HFF-Myc (cell line): ENCODE measurements around the gene DDAH1.

Experiments used
- DNase-seq: peaks from one replicate; pipeline ENCODE4 v3.0.0-alpha.2; 2011; ENCODE audit warnings: low read depth; ENCODE audit errors: extremely low read depth
- H3K4me3 ChIP-seq: replicated peaks from 2 replicates; pipeline ENCODE4 v1.5.1; 2011; ENCODE audit warnings: low read depth, mild to moderate bottlenecking, control low read depth, low read length
- CTCF ChIP-seq: IDR thresholded peaks from 2 replicates; pipeline ENCODE4 v1.5.1; 2012; ENCODE audit warnings: mild to moderate bottlenecking, low read depth, low read length, control low read depth; ENCODE audit errors: missing control alignments

DDAH1 gene

DNA sequence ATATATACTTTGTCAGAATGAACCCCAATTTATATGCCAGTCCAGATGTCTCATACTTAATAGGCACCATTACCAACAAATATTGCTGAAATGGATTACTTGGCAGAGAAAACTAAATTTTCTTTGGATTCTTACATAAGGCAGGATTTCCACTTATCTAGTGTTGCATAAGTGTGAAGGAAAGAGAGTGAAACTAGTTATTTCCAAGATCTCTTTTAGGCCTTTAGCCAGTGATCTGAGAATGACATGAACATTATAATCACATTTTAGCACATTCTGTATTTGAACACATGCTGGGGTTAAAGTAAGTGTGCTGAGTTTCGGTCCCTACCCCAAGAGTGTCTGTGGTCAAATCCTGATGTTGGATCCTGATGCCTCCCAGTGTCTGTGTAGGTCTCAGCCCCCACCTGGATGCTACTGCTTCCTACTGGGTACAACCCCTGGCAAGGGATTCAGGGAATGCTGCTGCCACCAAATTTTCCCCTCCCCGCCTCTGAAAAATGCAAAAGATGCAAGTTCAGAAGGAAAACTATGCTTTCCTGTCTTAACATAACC, 11.2 kb downstream of the DDAH1 start:
- no peak for DNase-seq
- H3K4me3 ChIP-seq = no peak overlapping the region
- TF ChIP-seq CTCF = no peak

- no peak for TF ChIP-seq CTCF
- no peak for DNase-seq
- H3K4me3 ChIP-seq = no peak overlapping the region
These were observed 12.0 kb downstream of the DDAH1 start for GRCh38 chr1:85452948-85453347.

GRCh38 chr1:85451236-85451830, 13.6 kb downstream of the DDAH1 start:
- H3K4me3 ChIP-seq = no peak overlapping the region
- no peak for DNase-seq
- TF ChIP-seq CTCF = no peak

DNA sequence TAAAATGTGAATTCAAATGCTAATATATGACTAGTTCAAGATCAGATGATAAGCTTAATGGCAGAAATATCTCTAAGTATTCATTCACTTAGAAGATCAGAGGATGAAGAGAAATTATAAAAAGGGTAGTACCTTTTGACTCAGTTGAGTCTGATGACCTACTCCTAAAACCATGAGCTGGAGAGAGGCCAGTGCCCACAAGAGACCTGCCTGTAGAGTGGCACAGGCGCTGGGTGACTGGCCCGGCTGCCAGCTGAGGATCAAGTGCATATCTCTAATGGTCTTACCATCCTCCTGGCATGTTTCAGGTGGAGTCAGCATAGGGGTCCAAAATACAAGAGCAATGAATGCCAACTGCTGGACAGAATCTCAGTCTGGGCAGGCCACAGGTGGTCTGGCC, 14.1 kb downstream of the DDAH1 start:
- DNase-seq = no peak
- H3K4me3 ChIP-seq = no peak overlapping the region
- TF ChIP-seq CTCF = no peak

DNA sequence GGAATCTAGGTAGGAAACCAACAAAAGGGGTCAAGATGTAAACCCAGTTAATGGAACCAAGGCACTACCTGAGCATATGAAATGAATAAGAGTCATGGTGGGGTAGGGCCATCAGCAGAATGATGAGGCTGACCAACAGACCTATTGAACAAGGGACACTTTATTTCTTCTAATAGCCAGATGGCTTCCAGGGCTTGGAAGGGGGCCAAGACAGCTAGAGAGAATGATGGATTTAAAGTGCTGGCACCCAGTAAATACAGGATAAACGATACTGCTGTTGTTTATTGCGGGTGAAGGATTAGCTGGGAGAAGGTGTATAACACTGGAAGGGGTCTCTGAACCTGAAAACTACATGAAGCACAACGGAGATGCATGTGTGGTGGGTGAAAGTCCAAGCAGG, 15.6 kb downstream of the DDAH1 start:
- TF ChIP-seq CTCF = no peak
- no peak overlapping the region for H3K4me3 ChIP-seq
- DNase-seq = no peak

GRCh38 chr1:85448358-85448757, 16.6 kb downstream of the DDAH1 start:
- no peak for TF ChIP-seq CTCF
- no peak for DNase-seq
- no peak overlapping the region for H3K4me3 ChIP-seq
